Measurements from ENCODE around the gene DOCK1. TPM values are rescaled to one million over a fixed set of nuclear protein-coding genes. Genes with fewer than 3 reads are reported as not detected.

DOCK1 gene
- total RNA-seq, 2 donors from 2014 or later: 34.3 to 44.1 TPM

DNA sequence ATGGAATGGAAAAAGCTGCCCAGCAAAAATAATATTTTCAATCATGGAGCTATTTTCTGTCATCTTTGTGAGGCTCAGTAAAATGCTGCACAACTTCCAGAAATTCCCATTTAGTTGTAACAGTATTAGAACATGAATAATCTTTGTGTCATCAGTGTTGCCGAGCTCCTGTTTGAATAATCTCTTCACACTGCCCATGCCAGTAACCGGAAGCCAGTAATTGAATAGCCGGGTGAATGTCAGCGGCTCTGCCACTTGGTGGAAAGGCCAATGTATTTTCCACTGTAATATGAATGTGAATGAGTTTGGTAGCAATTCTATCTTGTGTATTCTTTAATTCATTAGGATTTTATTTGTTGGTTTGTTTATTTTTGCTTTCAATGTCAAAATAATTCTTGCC is 463.7 kb downstream of the DOCK1 start:
- no peak for TF ChIP-seq POLR2A (IDR thresholded peaks at IDR 0.05)
- TF ChIP-seq, protein P1, sequence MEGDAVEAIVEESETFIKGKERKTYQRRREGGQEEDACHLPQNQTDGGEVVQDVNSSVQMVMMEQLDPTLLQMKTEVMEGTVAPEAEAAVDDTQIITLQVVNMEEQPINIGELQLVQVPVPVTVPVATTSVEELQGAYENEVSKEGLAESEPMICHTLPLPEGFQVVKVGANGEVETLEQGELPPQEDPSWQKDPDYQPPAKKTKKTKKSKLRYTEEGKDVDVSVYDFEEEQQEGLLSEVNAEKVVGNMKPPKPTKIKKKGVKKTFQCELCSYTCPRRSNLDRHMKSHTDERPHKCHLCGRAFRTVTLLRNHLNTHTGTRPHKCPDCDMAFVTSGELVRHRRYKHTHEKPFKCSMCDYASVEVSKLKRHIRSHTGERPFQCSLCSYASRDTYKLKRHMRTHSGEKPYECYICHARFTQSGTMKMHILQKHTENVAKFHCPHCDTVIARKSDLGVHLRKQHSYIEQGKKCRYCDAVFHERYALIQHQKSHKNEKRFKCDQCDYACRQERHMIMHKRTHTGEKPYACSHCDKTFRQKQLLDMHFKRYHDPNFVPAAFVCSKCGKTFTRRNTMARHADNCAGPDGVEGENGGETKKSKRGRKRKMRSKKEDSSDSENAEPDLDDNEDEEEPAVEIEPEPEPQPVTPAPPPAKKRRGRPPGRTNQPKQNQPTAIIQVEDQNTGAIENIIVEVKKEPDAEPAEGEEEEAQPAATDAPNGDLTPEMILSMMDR (IDR thresholded peaks at IDR 0.05): no peak
- no peaks in the 10 kb centered on the region for H3K4me1 ChIP-seq
- H3K27ac ChIP-seq: no peak overlapping the region
- intact Hi-C loops (cut with DNase I): no loop called here
- H3K36me3 ChIP-seq (replicated peaks in 1 of 2; ENCODE audit: insufficient read depth in 1 of 2, low read depth in 2 of 2): no peaks in the 10 kb centered on the region
- H3K27me3 ChIP-seq: no peaks in the 10 kb centered on the region
- DNase-seq: no peak
- ATAC-seq: no peak
- 95 to 96% methylated on average over 4 of the region's 4 CpGs for WGBS, 2 donors
- H3K9me3 ChIP-seq: no peaks in the 10 kb centered on the region
- H3K4me3 ChIP-seq: no peak overlapping the region

DNA sequence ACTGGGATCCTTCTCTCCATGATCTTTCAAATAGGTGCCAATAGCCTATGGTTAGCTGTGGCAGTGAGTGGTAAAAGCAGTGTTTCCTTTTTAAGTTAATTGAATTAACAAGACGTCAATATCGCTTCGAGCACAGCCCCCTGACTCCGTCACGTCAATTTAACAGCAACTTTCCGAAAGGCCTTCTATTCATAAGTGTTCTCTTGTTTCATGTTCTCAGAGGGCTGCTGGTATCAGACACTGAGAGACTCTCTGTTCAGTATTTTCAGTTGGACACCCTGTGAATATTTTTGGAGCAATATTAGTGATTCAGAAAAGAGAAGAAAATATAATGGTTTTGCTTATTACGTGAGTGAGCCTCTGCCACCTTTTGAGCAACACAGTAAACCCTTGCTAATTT is 465.4 kb downstream of the DOCK1 start:
- H3K9me3 ChIP-seq: no peaks in the 10 kb centered on the region
- no peak for ATAC-seq

DNA sequence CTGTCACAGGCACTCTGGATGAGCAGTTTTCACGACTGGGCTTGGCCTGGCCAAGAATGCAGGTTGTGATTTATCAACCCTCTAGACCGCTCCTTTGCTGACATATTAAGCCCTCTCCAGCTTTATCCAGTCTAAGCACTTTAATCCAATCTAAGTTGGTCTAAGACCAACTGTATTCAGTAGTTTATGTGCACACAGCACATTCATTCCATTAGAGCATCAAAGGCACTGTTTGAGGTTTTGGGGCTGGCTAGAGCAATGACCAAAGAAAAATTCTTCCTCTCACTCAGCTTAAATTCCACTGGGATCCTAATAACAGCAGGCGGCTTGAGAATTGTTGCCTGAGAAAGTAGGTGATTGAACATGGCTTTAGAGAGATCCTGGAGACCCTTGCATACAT is 467.1 kb downstream of the DOCK1 start:
- WGBS, 2 donors: 90 to 92% methylated on average over 3 of the region's 3 CpGs
- TF ChIP-seq, protein P1 (IDR thresholded peaks at IDR 0.05): no peak
- no peak for TF ChIP-seq POLR2A (IDR thresholded peaks at IDR 0.05)
- DNase-seq: no peak
- H3K4me3 ChIP-seq: no peak overlapping the region
- no peak for ATAC-seq
- intact Hi-C loops (cut with DNase I): no loop called here
- H3K36me3 ChIP-seq (replicated peaks in 1 of 2; ENCODE audit: insufficient read depth in 1 of 2, low read depth in 2 of 2): peaks cover 0 to 3% of the 10 kb centered on the region in 2 donors
- no peaks in the 10 kb centered on the region for H3K4me1 ChIP-seq
- H3K27ac ChIP-seq: no peak overlapping the region
- no peaks in the 10 kb centered on the region for H3K9me3 ChIP-seq
- no peaks in the 10 kb centered on the region for H3K27me3 ChIP-seq

More for the DNA sequence above, 465.4 kb downstream of the DOCK1 start:
- Histone ChIP-seq H3K27me3 (no peaks in the 10 kb centered on the region), H3K27ac (no peak overlapping the region), H3K4me3 (no peak overlapping the region), H3K4me1 (no peaks in the 10 kb centered on the region), H3K36me3 (replicated peaks in 1 of 2; ENCODE audit: insufficient read depth in 1 of 2, low read depth in 2 of 2) (peaks cover 0 to 3% of the 10 kb centered on the region in 2 donors)
- intact Hi-C loops (cut with DNase I): no loop called here
- DNase-seq: no peak
- no peak for TF ChIP-seq POLR2A (IDR thresholded peaks at IDR 0.05)
- TF ChIP-seq, protein P1 (IDR thresholded peaks at IDR 0.05): no peak
- 95 to 97% methylated on average over 7 of the region's 7 CpGs for WGBS, 2 donors

DNA sequence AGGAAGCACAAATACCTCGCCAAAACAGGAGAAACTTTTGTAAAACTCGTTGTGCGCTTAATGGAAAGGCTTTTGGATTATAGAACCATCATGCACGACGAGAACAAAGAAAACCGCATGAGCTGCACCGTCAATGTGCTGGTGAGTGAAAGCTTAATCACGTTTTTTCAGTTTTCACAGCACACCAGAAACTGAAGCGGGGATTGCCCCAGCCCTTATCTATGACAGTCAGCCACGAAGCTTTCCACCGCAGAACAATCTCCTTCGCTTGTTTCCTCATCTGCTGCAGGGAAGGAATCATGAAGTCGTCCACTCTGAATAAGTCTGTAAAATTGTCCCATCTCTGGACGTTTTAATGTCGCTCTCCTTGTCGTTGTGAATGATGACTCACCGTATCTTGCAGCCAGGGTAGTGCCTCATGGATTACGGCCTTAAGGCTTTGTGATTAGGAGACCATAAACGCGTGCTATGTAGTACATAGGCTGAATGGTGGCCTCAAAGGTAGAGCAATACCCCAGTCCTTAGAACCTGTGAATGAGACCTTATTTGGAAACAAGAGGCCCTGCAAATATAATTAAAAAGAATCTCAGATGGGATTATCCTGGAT is 468.9 kb downstream of the DOCK1 start:
- Histone ChIP-seq H3K4me3 (no peak overlapping the region), H3K4me1 (no peaks in the 10 kb centered on the region), H3K27ac (no peak overlapping the region), H3K27me3 (no peaks in the 10 kb centered on the region), H3K9me3 (no peaks in the 10 kb centered on the region), H3K36me3 (replicated peaks in 1 of 2; ENCODE audit: insufficient read depth in 1 of 2, low read depth in 2 of 2) (peaks cover 0 to 3% of the 10 kb centered on the region in 2 donors)
- DNase-seq (no peak), ATAC-seq (no peak)
- WGBS, 2 donors: 92 to 94% methylated on average over 20 of the region's 20 CpGs
- no peak for TF ChIP-seq POLR2A (IDR thresholded peaks at IDR 0.05)
- TF ChIP-seq, protein P1 (IDR thresholded peaks at IDR 0.05): no peak
- intact Hi-C loops (cut with DNase I): no loop called here

DNA sequence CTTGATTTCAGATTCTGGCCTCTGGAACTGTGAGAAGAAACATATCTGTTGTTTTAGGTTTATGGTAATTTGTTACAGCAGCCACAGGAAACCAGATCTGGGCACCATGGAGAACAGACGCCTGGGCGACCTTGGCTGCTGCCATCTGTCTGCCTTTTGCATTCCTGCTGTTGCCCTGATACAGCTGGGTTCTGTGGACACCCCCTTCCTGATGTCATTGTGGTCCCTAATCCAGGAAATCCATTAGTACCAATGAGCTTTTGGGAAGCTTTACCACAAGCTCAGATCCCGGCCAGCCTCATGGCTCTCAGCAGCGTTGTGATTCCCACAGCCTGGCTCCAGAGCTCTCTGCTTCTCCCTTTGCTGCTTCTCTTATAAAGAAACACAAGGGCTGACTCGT is 469.7 kb downstream of the DOCK1 start:
- intact Hi-C loops (cut with DNase I): no loop called here
- H3K36me3 ChIP-seq (replicated peaks in 1 of 2; ENCODE audit: insufficient read depth in 1 of 2, low read depth in 2 of 2): peaks cover 0 to 3% of the 10 kb centered on the region in 2 donors

More for the DNA sequence above, 469.7 kb downstream of the DOCK1 start:
- no peak overlapping the region for H3K27ac ChIP-seq
- no peaks in the 10 kb centered on the region for H3K4me1 ChIP-seq
- DNase-seq (no peak), ATAC-seq (no peak)
- TF ChIP-seq POLR2A (IDR thresholded peaks at IDR 0.05): no peak
- TF ChIP-seq, protein P1 (IDR thresholded peaks at IDR 0.05): no peak
- H3K27me3 ChIP-seq: no peaks in the 10 kb centered on the region
- H3K9me3 ChIP-seq: no peaks in the 10 kb centered on the region
- 90 to 93% methylated on average over 5 of the region's 5 CpGs for WGBS, 2 donors
- no peak overlapping the region for H3K4me3 ChIP-seq
